HG02798 (cell line): ENCODE results near the gene SEMA5B.

Experiments used
- ATAC-seq: cut with Tn5 transposase; IDR thresholded peaks from one replicate; pipeline ENCODE4 v1.9.1; 2021; ENCODE audit warnings: mild to moderate bottlenecking; ENCODE audit not compliant: unreplicated experiment, poor library complexity

SEMA5B gene

DNA sequence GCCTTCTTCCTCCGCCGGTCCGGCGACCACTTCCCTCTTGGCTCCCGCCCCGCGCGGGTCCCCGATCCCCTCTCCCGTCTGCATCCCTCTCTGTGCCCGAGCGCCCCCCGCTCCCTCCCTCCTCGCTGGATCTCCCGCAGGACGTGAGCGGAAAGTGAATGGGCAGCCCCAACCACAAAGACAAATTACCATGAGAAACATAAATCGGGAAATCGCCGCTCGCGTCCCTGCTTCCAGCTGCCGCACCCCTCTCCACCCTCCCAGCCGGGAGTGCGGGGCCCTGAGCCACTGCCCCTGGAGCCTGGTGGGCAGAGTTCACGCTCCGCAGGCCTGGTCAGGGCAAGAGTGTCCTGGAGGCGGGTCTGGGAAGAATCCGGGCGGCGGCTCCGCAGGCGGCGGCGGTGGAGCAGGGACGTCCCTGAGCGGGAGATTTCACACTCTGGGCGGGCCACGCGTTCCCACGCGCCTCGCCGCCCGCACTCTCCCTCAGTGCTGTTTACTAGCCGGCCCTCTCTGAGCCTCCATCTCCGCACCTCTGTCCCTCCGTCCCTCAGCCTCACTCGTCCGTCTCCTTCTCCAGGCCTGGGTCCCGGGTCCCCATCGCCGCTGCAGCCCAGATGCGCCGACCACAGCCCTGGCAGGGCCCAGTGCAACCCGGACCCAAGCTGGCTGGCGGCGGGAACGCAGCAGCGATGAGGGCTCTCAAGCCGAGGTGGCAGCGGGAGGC lies 835 bp downstream of the SEMA5B start:
- ATAC-seq = no peak

DNA sequence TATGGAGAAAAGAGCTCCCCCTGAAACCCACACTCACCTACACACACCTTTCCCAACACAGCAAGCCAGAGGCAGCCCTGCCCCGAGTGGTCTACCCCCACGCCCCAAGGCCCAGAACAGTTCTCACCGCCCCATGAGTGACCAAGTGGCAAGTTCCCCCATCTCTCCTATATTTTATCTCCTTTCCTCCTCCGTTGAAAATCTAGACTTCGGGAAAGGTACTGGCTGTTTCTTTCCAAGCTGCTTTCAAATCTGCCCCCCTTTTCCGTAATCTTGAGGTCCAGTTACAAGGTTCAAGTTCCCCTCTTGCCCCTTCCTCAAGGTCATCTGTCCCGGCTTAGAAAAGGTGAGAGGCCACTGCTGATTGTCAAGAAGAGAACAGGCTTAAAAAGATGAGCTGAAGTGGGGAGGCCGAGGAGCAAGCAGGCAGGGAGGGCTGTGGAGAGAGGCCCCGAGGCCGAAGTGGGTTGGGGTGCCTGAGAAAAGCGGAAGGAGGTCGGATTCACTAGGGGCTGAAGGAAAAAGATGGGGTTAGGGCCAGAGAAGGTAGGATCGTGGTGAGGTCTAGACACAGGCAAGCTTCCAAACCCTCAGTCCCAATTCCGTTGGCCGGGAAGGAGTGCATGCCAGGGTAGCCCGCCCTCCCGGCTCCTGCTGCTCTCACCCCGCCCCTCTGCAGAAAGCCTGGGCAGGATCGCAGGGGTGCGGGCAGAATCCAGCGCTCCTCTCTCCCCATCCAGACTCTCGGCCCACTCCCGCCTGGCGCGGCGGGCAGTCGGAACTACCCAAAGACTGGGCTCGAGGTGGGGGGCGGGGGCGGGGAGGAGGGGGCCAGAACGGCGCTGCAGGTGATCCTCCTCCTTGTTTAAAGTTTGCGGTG lies 1.7 kb downstream of the SEMA5B start:
- ATAC-seq = no peak

GRCh38 chr3:123024056-123024455 lies 3.5 kb downstream of the SEMA5B start:
- no peak for ATAC-seq

GRCh38 chr3:123021996-123022510 lies 5.5 kb downstream of the SEMA5B start:
- no peak for ATAC-seq

- ATAC-seq = no peak
Measured at GRCh38 chr3:123021388-123021787, 6.2 kb downstream of the SEMA5B start.

- no peak for ATAC-seq
Measured at GRCh38 chr3:123020709-123021108, 6.9 kb downstream of the SEMA5B start.

GRCh38 chr3:123019591-123019990 lies 8.0 kb downstream of the SEMA5B start:
- no peak for ATAC-seq

DNA sequence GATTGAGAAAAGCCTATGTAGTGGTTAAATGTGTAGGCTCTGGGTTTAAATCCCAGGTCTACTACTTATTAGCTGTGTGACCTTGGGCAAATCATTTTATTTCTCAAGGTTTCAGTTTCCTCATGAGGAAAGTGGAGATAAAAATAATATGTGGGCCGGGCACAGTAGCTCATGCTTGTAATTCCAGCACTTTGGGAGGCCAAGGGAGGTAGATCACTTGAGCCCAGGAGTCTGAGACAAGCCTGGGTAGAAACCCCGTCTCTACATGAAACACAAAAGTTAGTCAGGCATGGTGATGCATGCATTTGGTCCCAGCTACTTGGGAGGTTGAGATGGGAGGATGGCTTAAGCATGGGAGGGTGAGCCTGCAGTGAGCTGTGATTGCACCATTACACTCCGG lies 8.4 kb downstream of the SEMA5B start:
- ATAC-seq = no peak

GRCh38 chr3:123018683-123019082 lies 8.9 kb downstream of the SEMA5B start:
- no peak for ATAC-seq

GRCh38 chr3:123015596-123015995 lies 12.0 kb downstream of the SEMA5B start:
- no peak for ATAC-seq

- ATAC-seq = no peak
Measured at GRCh38 chr3:123013876-123014275, 13.7 kb downstream of the SEMA5B start.

- ATAC-seq = no peak
Measured at GRCh38 chr3:123012652-123013051, 14.9 kb downstream of the SEMA5B start.

DNA sequence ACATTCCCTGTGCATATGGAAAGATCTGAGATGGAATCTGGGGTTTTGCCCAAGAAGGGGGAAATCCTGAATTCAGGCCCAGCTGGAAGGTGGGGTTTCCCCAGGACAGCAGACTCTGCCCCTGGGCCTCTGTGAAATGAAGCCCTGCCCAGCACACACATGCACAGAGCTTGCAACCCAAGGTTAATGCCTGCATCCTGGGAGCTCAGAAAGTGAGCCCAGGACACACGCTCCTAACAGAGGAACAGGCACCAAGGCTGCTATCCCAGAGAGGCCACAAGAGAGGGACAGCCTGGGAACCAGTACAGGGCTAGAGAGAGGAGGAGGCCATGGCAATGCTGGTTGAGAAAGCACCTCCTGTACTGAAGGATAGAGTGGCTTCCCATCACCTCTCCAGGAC lies 16.1 kb downstream of the SEMA5B start:
- no peak for ATAC-seq

DNA sequence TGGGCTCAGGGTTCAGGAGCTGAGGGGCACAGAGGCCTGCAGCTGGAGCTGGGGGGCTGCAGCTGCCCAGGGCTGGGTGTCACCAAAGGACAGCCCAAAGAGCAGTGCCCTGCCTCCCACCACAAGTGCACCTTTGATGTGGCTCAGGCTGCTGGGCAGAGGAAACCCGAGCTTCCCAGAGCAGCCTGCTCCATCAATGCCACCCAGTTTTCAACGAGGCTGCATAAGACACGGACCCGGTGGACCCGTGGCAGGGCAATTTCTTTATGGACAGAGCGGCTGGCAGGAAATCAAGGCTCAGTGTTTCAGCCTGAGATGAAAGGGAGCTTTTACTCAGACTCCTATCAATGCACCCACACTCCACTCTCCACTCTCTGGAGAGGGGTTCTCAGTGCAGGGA lies 18.7 kb downstream of the SEMA5B start:
- no peak for ATAC-seq

DNA sequence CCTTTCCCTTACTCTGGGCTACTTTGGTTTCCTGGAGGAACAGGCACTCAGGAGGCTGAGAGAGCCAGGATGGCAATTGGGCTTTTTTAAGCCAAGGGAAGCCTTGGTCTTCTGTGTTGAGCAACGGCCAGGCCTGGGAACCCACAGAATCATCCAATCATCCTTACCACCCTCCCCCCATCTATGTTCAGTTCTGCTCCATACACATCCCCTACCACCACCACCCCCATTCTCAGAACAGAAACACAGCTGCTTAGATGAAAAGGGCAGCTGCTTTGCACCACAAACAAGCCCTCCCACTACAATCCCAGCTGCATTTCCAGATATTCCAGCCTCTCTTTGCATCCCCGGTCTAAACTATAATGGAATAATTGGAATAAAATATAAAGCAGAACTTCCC lies 21.0 kb downstream of the SEMA5B start:
- ATAC-seq = no peak

DNA sequence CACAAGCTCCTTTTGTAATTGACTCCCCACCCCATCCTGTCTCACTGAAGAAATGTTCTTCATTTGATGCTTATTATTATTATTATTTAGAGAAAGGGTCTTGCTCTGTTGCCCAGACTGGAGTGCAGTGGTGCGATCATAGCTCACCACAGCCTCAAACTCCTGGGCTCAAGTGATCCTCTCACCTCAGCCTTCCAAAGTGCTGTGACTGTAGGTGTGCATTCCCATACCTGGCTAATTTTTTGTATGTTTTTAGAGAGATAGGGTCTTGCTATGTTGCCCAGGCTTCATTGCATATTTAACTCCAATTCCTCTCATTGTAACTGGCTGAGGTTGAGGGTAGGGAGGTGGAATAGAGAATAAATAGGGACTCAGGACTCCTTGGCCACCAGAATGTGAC lies 22.3 kb downstream of the SEMA5B start:
- no peak for ATAC-seq

DNA sequence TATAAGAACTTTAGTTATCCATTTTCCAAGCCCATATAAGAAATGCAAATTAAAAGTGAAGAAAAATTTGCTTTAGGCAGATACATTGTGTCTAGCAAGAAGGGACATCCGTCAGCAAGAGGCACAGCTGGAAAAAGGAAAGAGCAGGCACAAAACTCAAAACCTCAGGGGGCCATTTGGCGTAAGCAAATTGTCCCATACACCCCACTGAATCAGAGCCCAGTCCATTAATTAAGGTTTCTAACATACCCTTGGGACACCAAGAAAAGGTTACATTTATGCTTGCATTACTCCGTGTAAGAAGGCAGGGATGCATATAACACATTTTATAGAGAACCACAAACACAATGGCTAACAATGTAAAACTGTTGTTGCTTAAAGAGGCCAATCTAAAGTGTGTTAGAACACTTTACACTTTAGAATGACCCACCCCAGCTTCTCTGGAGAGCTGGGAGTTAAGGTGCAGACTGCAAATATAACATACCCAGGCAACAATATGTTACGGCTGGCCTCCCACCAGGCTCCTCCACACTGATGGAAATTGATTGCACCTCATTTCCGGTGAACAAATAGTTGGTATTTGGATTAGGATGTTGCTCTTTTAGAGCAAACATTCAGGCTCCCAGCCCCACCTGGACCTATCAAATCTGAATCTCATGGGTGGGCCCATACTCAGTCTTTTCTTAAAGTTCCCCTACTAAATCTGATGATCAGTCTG lies 23.2 kb downstream of the SEMA5B start:
- ATAC-seq = no peak

GRCh38 chr3:123002749-123003497 lies 24.6 kb downstream of the SEMA5B start:
- ATAC-seq = no peak

DNA sequence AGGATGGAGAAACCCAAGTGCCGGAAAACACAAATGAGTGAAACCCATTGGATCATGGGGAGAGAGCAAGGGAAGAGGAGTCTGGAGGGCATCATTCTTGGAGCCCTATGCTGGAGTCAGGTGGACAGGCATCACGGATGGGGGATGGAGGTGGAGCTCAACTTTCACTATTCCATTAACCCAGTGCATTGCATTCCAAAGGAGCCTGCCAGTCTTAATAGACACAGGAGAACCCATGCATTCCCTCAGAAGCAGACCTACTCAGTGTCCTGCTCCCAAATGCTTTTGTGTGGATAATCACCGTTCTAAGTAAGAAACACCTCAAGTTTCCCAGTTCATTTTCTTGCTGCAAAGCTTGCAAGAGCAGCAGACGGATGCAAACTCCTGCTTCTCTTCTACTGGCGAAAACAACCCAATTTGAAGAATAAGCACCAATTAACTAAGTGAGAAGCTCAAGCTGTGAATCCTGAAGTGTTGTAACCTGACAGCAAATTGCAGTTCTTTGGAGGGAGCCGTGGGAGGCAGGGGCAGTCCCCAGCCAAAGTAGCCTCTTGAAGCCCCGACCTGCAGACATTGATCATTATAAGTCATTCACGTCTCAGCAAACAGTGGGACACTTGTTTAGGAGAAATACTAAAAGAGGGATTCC lies 25.3 kb downstream of the SEMA5B start:
- no peak for ATAC-seq

DNA sequence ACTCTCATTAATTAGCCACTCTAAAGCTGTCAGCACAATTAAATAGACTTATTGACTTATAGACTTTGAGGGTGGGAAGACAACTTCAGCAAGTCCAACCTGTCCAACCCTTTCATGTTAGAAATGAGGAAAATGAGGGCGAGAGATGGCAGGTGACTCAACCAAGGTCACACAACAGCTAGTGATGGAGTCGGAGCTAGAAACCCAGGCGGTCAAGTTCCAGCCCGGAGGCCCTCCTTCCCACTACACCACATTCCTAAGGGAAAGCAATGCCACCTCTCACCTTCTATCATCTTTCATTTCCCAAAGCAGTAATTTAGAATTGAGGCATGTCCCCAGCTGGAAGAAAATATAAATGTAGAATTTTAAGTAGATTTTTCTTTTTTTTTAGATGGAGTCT lies 28.7 kb downstream of the SEMA5B start:
- ATAC-seq = no peak
